ENCODE data around the gene USP14. TPM values are rescaled to one million over a fixed set of nuclear protein-coding genes. Genes with fewer than 3 reads are reported as not detected.

Gene USP14
- total RNA-seq, 1 experiment from 2014 or later, result 13.1 TPM

DNA sequence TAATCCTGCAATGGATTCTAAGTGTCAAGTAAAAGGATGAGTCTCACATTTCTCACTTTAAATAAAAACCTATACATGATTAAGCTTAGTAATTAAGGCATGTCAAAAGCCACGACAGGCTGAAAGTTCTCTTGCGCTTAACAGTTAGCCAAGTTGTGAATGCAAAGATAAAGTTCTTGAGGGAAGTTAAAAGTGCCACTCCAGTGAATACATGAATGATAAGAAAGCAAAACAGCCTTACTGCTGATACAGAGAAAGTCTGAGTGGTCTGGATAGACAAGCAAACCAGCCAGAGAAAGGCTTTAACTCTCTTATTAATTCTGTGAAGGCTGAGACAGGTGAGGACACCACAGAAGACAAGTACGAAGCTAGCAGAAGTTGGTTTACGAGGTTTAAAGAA is 96.8 kb downstream of the USP14 start:
- Histone ChIP-seq H3K36me3 (peaks cover 76% of the 10 kb centered on the region), H3K4me3 (no peak overlapping the region), H3K9me3 (no peaks in the 10 kb centered on the region), H3K27me3 (no peaks in the 10 kb centered on the region)
- no peak for DNase-seq

DNA sequence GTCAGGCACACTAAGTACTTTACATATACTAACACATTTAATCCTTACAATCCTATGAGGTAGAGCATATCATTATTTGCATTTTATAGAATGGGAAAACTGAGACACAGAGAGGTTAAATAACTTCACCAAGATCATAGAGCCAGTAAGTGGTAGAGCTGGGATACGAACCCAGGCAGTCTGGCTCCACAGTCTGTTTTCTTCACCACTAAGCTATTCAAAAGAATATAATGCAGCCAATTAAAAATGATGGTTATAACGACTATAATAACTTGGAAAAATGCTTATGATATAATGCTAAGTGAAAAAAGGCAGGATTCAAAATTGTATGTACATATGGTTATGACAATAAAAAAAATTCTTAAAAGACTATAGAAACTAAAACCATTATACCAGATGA is 102.2 kb downstream of the USP14 start:
- Histone ChIP-seq H3K4me3 (no peak overlapping the region), H3K27me3 (no peaks in the 10 kb centered on the region), H3K9me3 (no peaks in the 10 kb centered on the region), H3K36me3 (peaks cover 76% of the 10 kb centered on the region)
- DNase-seq, result no peak

DNA sequence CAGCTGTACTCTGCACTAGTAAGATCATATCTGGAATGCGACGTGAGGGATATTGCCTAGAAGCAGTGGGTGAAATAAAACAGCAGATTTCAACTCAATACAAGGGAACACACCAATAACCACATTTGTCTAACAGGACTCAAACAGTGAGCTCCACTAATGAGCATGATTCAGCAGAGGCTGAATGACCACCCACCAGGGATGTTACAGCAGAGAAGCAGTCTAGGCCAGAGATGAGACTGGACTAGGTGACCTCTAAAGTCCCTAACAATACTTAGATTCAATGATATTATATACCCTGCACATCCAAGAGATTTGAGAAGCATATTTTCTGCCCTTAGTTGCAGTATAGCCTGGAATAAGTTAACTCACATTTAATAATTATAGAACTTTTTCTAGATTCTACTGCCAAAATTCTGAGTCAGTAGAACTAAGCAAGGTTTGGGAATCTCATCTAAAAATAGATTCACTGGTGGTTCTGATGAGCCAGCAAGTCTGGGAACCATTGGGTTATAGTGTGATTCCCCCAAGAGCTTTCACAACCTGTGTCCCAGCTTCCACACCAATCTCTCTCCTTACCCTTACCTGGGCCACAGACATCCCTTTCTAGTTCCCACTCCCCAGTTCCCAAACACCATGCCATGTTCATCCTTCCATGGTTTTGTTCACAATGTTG is 103.2 kb downstream of the USP14 start:
- Histone ChIP-seq H3K9me3 (no peaks in the 10 kb centered on the region), H3K36me3 (peaks cover 68% of the 10 kb centered on the region), H3K4me3 (no peak overlapping the region), H3K27me3 (no peaks in the 10 kb centered on the region)
- DNase-seq, result no peak

Other genes starting within 250 kb of the USP14 start
- not detected in 2 replicates for gene TUBB8B, start 108.9 kb upstream of the USP14 start, total RNA-seq (2014; rRNA removed; shearing (Covaris generic); ENCODE audit: low replicate concordance)
- gene THOC1, start 109.5 kb downstream of the USP14 start, total RNA-seq (2014; rRNA removed; shearing (Covaris generic); ENCODE audit: low replicate concordance), result 27.8 and 28.1 TPM in 2 replicates

Measured in MG63 (cell line).